HG03139 (cell line): ENCODE measurements around the gene MMS19.
"Not testable (repeated sequence)": the region's sequence is repeated elsewhere in the genome, so short reads cannot be mapped to it uniquely, and the experiment has no call there.

Source experiments
- ATAC-seq: cut with Tn5 transposase; IDR thresholded peaks from one replicate; pipeline ENCODE4 v1.9.1; 2021; ENCODE audit not compliant: unreplicated experiment

Gene MMS19

DNA sequence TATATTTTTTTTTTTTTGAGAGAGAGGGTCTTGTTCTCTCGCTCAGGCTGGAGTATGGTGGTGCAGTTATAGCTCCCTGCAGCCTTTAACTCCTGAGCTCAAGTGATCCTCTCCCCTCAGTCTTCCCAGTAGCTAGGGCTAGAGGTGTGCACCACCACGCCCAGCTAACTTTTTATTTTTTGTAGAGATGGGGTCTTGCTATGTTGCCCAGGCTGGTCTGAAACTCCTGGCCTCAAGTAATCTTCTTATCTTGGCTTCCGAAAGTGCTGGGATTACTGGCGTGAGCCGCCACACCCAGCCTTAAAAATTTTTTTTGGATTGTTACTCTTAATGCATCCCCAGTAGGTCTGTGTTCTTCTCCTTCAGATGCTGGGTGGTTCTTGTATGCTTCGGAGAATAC, 4.7 kb upstream of the MMS19 start:
- ATAC-seq: no peak

DNA sequence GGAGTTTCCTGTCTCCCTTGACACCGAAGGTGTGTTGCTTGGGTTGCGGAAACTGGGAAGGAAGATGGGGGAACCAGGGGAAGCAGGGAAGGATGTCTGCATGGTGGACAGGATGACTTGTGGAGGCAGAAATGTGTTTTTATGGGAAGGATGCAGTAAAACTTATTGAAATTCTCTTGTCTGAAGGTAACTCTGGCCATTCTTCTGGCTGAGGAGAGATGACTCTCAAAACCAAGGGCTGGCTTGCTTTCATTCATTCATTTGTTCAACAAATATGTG, 2.0 kb upstream of the MMS19 start:
- ATAC-seq: no peak

DNA sequence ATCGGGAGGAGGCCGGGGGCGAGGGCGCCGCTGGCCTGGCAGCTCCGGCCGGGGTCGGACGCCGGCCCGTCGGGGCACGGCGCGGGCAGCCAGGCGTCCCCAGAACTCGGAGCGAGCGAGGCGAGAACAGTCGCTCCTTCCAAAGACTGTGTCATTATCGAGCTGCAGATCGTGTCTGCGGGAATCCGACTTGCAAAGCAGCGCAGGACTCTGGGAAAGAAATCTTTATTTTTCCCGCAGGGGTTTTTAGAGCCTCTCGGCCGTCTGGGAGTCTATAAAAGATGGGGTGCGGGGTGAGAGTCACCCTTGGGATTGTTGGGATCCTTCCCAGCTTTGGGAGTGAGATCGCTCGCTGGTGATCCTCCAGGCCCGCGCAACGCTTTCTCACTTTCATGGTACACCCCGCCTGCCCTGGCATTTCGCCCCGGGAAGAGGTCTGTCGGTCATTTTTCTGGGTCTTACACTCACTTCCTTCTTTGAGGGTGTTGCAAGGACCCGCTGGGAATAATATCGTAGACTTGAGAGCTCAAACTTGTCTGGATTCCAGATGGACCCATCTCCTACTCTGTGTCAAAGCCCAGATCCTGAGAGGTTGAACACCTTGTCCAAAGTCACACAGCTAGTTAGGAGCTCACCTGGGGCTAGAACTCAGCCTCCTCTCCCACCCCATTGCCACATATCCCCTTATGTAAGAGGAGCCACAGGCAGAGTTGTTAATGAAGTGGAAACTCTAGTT, 1.5 kb upstream of the MMS19 start:
- ATAC-seq: no peak

DNA sequence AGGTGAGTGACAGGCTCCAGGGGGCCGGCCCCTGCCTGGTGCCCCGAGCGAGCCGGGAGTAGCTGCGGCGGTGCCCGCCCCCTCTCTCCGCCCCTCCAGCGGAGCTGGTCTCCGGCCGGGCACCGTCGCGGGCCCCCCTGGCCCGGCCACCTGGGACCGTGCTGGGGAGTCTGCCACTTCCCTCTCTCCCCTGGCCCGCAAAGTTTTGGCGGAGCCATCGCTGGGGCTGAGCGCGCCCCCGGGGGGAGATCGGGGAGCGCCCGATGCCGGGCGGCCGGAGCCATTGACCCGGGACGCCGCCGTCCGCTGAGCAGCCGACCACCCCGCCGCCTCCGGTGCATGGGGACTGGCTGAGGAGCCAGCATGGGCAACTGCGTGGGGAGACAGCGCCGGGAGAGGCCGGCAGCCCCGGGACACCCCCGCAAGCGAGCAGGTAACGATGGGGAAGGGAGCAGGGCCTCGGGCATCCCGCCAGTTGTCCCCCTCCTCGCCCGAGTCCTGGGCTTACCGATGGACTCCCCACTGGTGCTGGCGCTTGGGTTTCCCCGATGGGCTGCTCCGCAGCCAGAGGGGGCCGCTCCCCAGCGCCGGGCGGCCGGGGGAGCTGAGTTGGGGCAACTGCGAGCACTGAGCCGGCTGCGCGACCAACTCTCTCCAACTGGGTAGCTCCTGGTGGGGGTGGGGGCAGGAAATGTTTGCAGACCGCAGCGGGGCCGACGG, 779 bp upstream of the MMS19 start, which contains the start of gene UBTD1:
UBTD1 (plus strand) TSS at position 84 of the 720 bp plus-strand sequence; CDS start at position 364, 280 bp downstream.
- ATAC-seq: no peak

DNA sequence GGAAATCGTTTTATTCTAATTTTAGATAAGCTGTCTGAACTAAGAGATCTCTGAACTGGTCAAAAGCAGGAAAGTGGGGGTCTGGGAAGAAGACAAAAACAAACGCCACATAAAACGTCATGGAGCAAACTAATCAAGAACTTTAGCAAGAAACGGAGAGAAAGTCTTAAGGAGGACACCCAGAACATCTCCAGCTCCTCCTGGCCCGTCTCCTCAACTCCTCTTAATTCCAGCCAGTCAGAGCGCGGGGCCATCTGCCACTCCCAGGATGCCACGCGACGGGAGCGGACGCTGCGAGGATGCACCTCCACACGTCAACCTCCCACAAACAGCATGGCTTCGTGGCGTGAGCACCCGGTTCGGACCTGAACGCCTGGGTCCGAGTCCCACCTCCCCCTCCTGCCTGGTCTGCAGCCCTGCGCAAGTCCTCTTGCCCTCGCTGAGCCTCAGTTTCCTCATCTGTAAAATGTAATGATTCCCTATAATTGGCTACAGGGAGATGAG, 598 bp downstream of the MMS19 start:
- peak; percentile 31 for ATAC-seq

DNA sequence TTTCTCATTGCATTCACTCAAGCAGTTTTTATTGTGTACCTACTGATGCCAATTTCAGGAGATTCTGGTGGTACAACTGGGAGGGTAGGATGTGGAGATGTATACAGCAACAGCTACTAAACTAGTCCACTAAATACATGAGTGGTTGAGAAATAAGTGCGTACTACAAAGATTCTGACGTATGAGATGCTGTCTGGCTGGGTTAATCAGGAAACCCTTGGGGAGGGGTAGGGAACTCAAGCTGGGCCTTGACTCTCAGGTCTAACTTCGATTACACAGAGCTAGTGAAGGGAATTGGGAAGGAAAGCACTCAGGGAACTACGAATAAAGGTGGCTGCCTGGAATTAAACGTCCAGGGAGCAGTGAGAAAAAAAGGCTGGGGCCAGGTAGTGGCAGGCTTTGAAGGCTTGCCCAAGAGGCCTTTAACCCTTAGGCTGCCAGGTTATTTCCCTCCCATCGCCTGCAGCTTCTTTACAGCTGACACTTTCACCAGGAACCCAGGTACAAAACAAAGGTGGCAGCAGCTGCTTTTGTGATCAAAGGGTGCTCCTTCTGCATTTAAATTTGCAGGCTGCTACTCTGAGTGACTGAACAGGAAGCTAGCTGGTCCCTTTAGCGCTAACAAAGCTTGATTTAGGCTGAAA, 3.2 kb downstream of the MMS19 start:
- ATAC-seq: no peak

DNA sequence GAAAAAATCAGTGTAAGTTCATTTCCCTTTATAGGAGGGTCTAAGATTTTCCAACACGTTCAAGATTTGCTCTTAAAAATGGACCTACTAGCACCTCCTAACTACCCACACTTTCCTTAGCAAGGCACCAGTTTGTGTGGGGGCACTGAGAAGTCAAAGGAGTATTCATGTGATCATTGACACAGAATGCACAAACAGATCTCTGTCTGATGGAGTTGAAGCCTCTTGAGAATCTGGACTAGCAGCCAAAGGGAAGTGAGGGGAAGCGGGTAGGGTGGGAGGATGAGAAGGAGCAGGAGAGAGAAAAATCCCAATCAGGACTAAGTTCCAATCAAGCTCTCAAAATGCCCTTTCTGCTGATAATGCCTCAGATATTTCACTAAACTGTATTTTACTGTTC, 4.1 kb downstream of the MMS19 start:
- ATAC-seq: no peak

DNA sequence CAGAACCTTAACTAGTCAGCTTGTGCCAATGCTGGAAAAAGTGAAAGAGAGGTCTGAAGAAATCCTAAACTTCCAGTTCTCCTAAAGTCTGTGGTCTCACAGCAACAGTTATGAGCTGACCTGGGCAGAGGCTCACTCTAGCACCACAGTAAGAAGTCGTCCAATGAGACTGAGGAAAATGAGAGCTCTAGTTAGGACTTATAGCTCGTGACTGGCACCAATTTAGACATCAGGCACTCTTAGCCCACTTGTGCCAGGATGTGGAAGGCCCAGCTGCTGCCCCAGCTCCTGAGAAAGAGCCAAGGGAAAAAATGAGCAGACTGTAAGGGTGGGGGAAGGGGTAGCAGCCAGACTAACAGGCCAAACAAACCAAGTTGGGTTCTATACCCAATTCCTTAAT, 7.6 kb downstream of the MMS19 start:
- ATAC-seq: no peak

DNA sequence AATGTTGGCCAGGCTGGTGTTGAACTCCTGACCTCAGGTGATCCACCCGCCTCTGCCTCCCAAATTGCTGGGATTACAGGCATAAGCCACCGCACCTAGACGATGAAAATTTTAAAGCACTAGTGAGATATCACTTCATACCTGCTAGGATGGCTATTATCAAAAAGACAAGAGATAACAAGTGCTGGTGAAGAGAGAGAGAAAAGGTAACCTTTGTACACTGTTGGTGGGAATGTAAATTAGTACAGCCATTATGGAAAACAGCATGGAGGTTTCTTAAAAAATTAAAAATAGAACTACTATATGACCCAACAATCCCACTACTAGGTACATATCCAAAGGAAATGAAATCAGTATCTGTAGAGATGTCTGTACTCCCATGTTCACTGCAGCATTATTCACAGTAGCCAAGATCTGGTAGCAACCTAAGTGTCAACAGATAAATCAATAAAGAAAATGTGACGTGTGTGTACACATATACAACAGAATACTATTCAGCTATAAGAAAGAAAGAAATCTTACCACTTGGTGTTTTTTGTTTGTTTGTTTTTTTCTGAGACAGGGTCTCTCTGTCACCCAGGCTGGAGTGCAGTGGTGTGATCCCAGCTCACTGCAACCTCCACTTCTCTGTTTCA, 12.5 kb downstream of the MMS19 start:
- ATAC-seq: no peak

DNA sequence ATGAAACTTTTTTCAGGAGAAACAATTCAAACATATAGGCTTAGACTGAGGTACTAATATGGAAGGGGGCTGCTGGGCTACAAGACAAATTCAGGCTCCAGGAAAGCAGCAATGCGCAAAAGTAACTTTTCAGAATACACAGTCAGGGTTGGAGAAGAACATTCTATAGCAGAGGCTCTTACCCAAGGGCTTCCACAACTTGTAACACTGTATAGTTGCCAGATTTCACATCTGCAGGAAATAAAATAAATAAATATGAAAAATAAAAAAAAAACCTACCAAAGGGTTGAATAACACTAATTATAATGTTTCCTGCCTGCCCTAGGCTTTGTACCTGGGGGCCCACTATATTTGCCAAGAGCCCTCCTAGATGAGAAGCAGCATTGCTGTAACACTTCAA, 14.3 kb downstream of the MMS19 start:
- no peak for ATAC-seq

DNA sequence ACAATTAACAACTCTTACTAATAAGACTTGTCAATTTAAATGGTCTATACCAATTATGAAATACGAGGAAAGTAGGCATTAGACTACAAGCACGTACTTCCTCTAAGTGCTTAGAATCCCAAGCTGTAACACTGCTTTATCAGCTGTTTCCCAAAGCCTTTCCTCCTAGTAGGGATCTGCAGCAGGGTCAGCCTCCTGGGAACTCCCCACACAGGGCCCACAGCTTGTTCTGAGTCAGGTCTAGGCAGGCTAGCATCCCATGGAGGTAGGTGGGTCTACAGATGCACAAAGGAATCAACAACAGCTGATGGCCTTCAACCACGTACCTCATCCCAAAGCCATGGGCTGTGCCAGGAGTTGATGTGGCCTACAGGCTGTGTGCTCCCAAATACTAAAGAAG, 14.7 kb downstream of the MMS19 start:
- no peak for ATAC-seq

DNA sequence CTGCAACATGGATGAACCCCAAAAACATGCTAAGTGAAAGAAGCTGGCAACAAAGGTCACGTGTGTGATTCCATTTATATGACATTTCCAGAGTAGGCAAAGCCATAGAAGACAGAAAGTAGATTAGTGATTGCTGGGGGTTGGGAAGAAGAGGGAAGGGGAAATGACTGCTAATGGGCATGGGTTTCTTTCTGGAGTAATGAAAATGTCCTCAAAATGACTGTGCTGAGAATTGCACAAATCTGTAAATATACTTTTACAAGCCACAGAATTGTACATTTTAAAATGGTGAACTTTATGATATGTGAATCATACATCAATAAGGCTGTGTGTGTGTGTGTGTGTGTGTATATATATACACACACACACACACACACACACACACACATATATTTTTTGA, 15.8 kb downstream of the MMS19 start:
- ATAC-seq: no peak

DNA sequence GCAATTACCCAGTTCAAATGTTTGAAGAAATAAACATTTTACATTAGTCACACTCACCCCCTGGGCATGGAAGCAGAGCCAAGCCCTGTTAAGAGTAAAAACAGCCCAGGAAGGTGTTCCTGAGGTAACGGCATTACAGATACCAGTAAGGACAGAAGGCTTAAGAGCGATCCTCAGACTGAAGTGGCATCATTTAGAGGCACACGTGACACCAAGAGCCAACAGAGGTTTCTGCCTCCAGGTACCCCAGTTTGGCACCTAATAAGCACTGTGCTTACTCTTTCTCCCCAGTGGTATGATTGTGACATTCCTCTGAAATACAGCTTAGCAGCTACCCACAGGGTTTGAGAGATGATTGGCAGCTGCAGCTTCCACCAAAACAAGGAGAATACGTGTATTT, 17.2 kb downstream of the MMS19 start:
- no peak for ATAC-seq

DNA sequence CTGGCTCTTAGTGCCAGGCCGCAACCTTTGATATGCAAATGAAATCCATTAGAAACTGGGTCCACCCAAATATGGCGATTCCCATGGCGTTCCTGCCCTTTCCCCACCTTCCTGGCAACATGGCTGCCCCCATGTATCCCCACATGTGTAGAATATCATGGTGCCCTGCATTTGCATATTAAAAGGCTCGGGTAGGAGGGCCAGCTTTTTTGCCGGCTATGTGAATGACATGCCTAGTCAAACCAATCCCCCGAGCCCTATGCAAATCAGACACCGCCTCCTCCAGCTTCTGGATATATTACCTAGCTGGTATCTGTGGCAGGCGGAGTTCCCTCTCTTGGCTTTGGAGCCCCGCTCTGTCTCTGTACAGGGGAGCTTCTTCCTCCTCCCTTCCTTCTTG, 18.3 kb downstream of the MMS19 start:
- ATAC-seq: no peak

DNA sequence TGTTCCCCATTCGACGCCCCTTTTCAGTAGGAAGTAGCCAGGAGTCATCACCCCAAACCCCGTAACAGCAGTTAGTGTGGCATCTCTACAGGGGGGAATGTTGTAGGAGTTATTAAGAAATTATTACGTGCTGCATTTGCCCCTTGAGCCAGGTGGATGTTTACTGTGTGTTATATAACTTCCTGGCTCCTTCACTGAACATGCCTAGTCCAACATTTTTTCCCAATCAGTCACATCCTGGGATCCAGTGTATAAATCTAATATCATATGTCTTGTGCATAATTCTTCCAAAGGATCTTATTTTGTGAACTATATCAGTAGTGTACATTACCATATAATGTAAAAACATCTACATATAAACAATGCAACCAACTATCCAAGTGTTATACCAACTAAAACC, 18.8 kb downstream of the MMS19 start:
- ATAC-seq: not testable (repeated sequence)

DNA sequence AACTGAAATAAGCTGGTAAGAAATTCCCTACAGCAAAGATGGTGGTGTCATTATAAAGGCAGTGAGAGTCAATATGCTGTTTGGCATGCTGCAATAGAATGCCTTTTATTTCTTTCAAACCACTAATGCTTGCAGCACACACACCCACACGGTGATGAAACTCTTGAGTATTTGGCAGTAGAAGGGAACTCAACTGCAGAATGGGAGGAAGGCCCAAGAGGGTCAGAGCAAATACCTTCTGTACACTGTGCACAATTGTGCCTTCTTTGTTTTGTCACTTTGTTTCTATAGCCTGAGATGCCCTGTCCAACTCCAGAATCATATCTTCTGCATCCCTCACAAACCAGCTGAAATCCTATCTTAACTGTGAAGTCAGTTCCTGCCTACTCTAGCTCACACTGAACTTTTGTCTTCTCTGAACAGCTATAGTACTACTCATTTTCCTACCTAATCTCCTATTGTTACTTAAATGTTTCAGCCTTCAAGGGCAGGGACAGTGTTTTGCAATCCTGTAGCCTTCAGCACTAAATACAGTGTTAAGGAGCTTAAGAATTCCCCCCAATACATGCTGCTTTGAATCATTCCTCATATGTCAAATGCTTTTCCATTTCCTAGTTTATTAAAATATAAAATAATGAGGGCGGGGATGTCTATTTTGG, 22.2 kb downstream of the MMS19 start:
- ATAC-seq: no peak

DNA sequence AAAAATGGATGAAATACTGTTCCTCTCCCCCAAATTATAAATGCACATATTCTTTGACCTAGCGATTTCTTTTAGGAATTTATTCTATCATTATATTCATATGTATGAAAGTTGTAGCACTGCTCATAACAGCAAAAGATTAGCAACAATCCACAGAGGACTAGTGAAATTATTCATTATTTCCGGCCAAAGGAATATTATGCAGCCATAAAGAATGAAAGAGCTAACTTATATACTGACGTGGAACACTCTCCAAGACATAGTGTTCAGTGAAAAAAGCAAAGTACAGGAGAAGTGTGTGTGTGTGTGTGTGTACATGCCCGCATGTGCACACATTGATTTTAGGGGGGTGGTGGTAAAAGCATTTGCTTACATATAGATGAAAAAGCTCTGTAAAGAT, 23.3 kb downstream of the MMS19 start:
- ATAC-seq: no peak

DNA sequence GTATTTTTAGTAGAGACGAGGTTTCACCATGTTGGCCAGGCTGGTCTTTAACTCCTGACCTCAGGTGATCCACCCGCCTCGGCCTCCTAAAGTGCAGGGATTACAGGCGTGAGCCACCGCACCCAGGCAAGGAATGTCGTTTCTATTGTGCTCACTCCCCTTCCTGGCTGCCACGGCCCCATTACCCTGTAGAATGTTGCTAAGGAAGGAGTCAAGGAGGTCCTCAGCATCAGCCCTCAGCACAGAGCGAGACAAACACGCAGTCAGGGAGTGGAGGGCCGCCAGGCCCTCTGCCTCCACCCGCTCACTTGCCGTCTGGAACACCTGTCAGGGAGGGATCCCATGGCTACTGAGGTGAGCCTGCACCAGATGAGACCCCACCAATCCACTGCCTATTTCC, 29.4 kb downstream of the MMS19 start:
- ATAC-seq: not testable (repeated sequence)

DNA sequence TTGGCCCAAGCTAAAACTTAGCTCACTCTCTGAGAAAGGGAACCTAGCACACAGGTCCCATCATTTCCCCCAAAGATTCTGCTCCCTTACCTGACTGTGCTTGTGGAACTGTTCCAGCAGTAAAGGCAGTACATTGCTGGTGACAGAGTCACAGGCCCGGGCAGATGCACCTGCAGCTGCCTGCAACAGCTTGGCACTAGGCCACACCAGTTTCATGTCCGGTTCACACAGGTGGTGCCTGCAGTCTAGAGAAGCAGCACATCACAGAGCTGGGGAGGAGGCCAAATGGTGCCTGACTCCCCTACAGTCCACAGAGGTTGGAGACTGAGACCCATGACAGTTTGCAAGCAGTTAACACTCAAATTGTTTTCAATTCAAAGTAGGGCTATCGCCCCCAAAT, 30.1 kb downstream of the MMS19 start:
- ATAC-seq: no peak

DNA sequence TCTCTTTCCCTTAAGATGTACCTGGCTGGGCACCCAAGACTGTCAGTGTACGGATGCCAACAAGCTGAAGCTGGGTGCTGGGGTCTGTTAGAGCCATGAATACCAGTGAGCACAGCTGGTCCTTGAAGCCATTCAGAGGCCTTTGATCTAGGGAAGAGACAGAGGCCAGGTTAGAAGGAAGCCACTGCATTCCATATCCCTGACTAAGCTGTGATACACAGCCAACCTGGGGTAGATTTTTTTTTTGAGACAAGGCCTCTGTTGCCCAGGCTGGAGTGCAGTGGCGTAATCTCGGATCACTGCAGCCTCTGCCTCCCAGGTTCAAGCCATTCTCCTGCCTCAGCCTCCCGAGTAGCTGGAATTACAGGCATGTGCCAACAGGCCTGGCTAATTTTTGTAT, 31.5 kb downstream of the MMS19 start:
- no peak for ATAC-seq

DNA sequence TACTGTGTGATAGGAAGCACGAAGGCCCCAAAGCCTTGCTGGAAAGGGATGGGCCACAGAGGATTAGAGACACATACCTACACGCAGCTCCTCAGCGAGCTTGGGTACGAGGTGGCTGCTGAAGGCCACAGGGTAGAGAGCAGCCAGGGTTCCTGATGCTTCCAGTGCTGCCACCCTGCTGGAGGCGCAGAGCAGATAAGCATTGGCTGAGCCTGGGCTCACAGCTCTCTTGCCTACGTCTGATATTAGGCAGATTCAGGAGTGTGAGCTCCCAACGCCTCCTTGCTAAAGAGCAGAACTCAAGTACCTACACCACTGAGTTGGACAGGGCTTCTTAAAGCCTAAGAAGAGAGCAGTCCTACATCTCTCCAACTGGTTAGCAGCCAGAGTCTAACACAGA, 32.2 kb downstream of the MMS19 start:
- no peak for ATAC-seq
